Measurements from ENCODE around the gene BTBD17.
A peak's percentile ranks its signal among the peaks of the same experiment; 100 is the strongest.

The BTBD17 gene

GRCh38 chr17:74339537-74340195, 22.0 kb downstream of the BTBD17 start:
- DNase-seq (ENCODE audit: low read depth in 1 of 2, low spot score in 1 of 2): no peak

GRCh38 chr17:74337834-74338500, 23.7 kb downstream of the BTBD17 start:
- DNase-seq (ENCODE audit: low read depth in 1 of 2, low spot score in 1 of 2): no peak

GRCh38 chr17:74336307-74336706, 25.4 kb downstream of the BTBD17 start:
- no peak for DNase-seq (ENCODE audit: low read depth in 1 of 2, low spot score in 1 of 2)

GRCh38 chr17:74335529-74336062, 26.1 kb downstream of the BTBD17 start:
- DNase-seq (ENCODE audit: low read depth in 1 of 2, low spot score in 1 of 2): no peak

- no peak for DNase-seq (ENCODE audit: low read depth in 1 of 2, low spot score in 1 of 2)
Measured at GRCh38 chr17:74334393-74335039, 27.2 kb downstream of the BTBD17 start.

GRCh38 chr17:74332763-74333283, 28.8 kb downstream of the BTBD17 start:
- no peak for DNase-seq (ENCODE audit: low read depth in 1 of 2, low spot score in 1 of 2)

- no peak for DNase-seq (ENCODE audit: low read depth in 1 of 2, low spot score in 1 of 2)
Measured at GRCh38 chr17:74332017-74332650, 29.5 kb downstream of the BTBD17 start.

- DNase-seq (ENCODE audit: low read depth in 1 of 2, low spot score in 1 of 2): no peak
Measured at GRCh38 chr17:74330446-74330845, 31.2 kb downstream of the BTBD17 start.

GRCh38 chr17:74329378-74329777, 32.3 kb downstream of the BTBD17 start:
- no peak for DNase-seq (ENCODE audit: low read depth in 1 of 2, low spot score in 1 of 2)

- no peak for DNase-seq (ENCODE audit: low read depth in 1 of 2, low spot score in 1 of 2)
Measured at GRCh38 chr17:74328487-74328886, 33.2 kb downstream of the BTBD17 start.

GRCh38 chr17:74326506-74326905, 35.2 kb downstream of the BTBD17 start:
- no peak for DNase-seq (ENCODE audit: low read depth in 1 of 2, low spot score in 1 of 2)

GRCh38 chr17:74325743-74326379, 35.8 kb downstream of the BTBD17 start, which contains the start of gene KIF19:
Gene KIF19, plus strand, starts transcription at chr17:74326226. Its CDS starts 124 bp downstream, at chr17:74326350.
- peak; percentile 24 to 38 for DNase-seq (ENCODE audit: low read depth in 1 of 2, low spot score in 1 of 2)

GRCh38 chr17:74325376-74325742, 36.3 kb downstream of the BTBD17 start:
- DNase-seq (ENCODE audit: low read depth in 1 of 2, low spot score in 1 of 2): no peak

- no peak for DNase-seq (ENCODE audit: low read depth in 1 of 2, low spot score in 1 of 2)
Measured at GRCh38 chr17:74324521-74324920, 37.1 kb downstream of the BTBD17 start.

- no peak for DNase-seq (ENCODE audit: low read depth in 1 of 2, low spot score in 1 of 2)
Measured at GRCh38 chr17:74318391-74318790, 43.3 kb downstream of the BTBD17 start.

GRCh38 chr17:74317071-74317470, 44.6 kb downstream of the BTBD17 start:
- DNase-seq (ENCODE audit: low read depth in 1 of 2, low spot score in 1 of 2): no peak

- DNase-seq (ENCODE audit: low read depth in 1 of 2, low spot score in 1 of 2): no peak
Measured at GRCh38 chr17:74316220-74316619, 45.4 kb downstream of the BTBD17 start.

- DNase-seq (ENCODE audit: low read depth in 1 of 2, low spot score in 1 of 2): no peak
Measured at GRCh38 chr17:74314877-74315276, 46.8 kb downstream of the BTBD17 start.

GRCh38 chr17:74309902-74310301, 51.8 kb downstream of the BTBD17 start:
- no peak for DNase-seq (ENCODE audit: low read depth in 1 of 2, low spot score in 1 of 2)

GRCh38 chr17:74307984-74308773, 53.5 kb downstream of the BTBD17 start:
- no peak for DNase-seq (ENCODE audit: low read depth in 1 of 2, low spot score in 1 of 2)
